HG03280 (cell line): Measurements from ENCODE around the gene SAGE1.
"Not testable (repeated sequence)": the region's sequence is repeated elsewhere in the genome, so short reads cannot be mapped to it uniquely, and the experiment has no call there.

Experiments
- ATAC-seq: cut with Tn5 transposase; IDR thresholded peaks from one replicate; pipeline ENCODE4 v1.9.1; 2021; ENCODE audit warnings: mild to moderate bottlenecking, moderate library complexity; ENCODE audit not compliant: unreplicated experiment

SAGE1 gene, protein sequence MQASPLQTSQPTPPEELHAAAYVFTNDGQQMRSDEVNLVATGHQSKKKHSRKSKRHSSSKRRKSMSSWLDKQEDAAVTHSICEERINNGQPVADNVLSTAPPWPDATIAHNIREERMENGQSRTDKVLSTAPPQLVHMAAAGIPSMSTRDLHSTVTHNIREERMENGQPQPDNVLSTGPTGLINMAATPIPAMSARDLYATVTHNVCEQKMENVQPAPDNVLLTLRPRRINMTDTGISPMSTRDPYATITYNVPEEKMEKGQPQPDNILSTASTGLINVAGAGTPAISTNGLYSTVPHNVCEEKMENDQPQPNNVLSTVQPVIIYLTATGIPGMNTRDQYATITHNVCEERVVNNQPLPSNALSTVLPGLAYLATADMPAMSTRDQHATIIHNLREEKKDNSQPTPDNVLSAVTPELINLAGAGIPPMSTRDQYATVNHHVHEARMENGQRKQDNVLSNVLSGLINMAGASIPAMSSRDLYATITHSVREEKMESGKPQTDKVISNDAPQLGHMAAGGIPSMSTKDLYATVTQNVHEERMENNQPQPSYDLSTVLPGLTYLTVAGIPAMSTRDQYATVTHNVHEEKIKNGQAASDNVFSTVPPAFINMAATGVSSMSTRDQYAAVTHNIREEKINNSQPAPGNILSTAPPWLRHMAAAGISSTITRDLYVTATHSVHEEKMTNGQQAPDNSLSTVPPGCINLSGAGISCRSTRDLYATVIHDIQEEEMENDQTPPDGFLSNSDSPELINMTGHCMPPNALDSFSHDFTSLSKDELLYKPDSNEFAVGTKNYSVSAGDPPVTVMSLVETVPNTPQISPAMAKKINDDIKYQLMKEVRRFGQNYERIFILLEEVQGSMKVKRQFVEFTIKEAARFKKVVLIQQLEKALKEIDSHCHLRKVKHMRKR

DNA sequence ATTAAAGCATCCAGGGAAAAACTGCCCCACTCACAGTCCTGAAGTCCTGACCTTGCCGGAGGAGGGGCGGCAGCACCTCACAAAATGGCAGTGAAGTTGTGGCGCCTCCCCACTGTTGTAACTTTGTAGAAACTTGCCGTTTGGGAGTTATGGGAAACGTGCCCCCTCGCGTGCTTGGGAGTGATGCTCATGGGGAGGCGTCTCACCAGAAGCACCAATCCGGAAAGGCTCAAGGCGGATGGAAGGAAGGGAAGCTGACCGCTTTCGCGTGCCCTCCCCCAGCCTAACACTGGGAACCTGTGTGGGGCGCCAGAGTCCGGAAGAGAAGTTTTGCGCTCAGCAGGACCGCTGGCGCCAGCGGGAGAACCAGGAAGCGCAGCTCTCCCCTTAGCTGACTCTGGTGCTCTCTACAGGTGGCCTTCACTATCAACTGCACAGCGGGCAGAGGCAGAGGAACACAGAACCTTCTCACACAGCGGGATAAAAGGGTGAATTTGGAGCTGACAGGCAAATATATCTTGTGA, at the start of gene SAGE1, which contains the start of gene CT45A10:
SAGE1 (plus strand) TSS at position 423 of the 524 bp plus-strand sequence. CDS start 2,527 bp downstream, outside the sequence.
CT45A10 (minus strand) TSS at position 151 of the 524 bp plus-strand sequence. CDS start 8,100 bp downstream, outside the sequence.
- no peak for ATAC-seq

DNA sequence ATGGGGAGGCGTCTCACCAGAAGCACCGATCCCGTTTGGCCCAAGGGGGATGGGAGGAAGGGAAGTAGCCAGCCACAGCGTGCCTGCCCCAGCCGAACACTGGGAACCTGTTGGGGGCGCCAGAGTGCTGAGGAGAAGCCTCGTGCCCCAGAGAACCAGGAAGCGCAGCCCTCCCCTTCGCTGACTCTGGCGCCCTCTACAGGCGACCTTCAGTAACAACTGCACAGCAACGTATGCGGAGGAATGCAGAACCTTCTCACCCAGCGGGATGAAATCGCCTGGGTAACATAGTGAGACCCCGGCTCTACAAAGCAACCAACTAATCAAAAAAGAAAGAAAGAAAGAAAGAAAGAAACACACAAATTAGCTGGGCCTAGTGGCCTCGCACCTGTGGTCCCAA, 39.1 kb upstream of the SAGE1 start, which contains the start of gene CT45A8:
CT45A8 (minus strand) TSS at position 101 of the 400 bp plus-strand sequence. CDS start 3,755 bp downstream, outside the sequence.
- ATAC-seq, result not testable (repeated sequence)

DNA sequence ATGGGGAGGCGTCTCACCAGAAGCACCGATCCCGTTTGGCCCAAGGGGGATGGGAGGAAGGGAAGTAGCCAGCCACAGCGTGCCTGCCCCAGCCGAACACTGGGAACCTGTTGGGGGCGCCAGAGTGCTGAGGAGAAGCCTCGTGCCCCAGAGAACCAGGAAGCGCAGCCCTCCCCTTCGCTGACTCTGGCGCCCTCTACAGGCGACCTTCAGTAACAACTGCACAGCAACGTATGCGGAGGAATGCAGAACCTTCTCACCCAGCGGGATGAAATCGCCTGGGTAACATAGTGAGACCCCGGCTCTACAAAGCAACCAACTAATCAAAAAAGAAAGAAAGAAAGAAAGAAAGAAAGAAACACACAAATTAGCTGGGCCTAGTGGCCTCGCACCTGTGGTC, 21.8 kb upstream of the SAGE1 start, which contains the start of gene CT45A9:
CT45A9 (minus strand) TSS at position 101 of the 400 bp plus-strand sequence. CDS start 3,751 bp downstream, outside the sequence.
- ATAC-seq, result not testable (repeated sequence)

DNA sequence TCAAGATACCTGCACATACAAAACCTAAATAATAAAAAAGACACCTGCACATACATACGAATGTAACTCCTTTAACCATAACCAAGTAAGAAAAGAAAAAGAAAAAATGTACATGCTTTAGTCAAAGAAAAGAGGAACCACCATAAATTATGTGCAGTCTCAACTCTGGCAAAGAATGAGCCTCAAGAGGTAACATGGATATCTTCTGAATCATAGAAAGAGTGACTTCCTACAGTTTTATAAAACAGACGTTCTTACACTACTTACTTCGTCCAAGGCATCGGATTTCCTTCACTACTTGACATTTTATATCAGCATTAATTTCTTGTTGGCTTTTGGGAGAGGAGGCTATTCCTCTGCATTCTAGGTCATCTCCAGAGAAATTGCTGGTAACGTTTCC, 10.8 kb upstream of the SAGE1 start:
- ATAC-seq, result not testable (repeated sequence)

DNA sequence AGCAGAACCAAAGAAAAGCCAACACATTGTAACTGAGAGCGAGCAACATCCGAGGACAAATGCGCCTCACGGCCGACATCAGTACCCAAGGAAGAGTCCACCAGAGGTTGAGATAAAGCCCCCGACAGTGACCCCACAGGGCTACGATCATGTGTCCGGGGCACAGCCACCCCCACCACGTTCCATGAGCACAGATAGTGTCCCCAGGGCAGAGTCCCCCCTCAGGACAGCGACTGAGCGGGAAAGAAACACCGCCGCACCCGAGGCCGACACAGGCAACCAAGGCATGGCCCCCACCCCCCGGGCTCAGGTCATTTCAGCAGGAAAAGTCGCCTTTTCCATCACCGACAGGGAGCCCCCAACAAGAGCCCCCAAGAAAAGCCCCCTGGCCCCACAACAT, 5.3 kb upstream of the SAGE1 start:
- not testable (repeated sequence) for ATAC-seq

DNA sequence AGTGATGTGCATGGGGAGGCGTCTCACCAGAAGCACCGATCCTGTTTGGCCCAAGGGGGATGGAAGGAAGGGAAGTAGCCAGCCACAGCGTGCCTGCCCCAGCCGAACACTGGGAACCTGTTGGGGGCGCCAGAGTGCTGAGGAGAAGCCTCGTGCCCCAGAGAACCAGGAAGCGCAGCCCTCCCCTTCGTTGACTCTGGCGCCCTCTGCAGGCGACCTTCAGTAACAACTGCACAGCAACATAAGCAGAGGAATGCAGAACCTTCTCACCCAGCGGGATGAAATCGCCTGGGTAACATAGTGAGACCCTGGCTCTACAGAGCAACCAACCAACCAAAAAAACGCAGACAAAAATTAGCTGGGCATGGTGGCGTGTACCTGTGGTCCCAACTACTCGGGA, 4.5 kb upstream of the SAGE1 start:
- ATAC-seq, result not testable (repeated sequence)

DNA sequence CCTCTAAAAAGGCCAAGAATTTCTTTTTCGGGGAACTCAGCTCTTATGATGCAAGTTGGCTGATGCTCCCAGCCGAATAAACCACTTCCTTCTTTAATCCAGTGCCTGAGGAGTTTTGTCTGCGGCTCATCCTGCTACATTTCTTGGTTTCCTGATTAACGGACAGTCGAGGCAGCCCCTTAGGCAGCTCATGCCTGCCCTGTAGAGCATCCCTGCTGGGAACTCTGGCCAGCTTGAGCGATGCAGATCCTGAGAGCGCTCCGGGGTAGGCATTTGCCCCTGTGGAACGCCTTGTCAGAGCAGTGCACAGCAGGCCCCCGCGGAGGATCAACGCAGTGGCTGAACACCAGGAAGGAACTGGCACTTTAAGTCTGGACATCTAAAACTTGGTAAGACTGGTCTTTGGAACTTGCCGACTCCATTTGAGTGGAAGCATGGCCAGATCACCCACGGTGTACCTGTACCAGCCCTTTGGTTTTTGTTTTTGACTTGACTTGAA, 3.4 kb upstream of the SAGE1 start:
- no peak for ATAC-seq

DNA sequence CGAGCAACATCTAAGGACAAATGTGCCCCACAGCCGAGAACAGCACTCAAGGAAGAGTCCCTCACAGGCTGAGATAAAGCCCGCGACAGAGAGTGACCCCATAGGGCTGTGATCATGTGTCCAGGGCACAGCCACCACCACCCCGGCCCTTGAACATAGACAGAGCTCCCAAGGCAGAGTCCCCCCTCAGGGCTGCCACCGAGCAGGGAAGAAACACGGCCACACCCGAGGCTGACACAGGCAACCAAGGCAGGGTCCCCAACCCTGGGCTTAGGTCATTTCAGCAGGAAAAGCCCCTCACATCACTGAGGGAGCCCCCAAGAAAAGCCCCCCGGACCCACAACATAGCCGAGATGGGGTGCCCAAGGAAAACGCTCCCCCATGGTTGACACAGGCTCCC, 735 bp upstream of the SAGE1 start:
- ATAC-seq, result no peak

DNA sequence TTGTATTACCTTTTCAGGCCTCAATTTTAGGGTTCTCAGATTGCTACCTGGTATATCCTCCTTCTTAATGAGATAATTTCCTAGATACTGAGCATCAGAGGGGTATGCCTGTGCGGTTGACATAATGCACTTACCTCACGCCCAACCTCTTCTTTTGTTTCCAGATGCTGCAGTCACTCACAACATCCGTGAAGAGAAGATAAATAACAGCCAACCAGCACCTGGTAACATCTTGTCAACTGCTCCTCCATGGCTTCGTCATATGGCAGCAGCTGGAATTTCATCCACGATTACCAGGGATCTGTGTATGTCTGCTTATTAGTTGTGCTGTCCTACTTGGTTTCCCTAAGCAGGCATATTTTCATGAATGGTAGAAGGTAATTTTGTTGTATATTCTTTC, 16.7 kb downstream of the SAGE1 start:
- ATAC-seq, result no peak

DNA sequence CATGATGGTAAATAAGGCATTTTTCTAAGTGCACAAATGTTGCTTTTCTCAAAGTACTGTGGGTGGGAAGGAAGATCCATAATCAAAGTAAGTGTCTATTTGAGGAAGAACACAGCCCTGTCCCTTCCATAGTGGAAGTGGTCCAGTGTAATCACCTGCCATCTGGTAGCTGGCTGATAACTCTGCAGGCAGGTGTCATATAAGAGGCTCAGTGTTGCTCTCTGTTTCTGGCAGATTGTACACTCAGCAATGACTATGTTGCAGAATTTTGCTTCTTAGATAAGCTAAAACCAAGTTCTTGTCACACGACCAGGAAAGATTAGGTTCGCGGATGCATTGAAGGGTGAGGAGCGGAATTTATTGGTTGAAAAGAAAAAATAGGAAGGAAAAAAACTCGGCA, 20.9 kb downstream of the SAGE1 start:
- no peak for ATAC-seq

DNA sequence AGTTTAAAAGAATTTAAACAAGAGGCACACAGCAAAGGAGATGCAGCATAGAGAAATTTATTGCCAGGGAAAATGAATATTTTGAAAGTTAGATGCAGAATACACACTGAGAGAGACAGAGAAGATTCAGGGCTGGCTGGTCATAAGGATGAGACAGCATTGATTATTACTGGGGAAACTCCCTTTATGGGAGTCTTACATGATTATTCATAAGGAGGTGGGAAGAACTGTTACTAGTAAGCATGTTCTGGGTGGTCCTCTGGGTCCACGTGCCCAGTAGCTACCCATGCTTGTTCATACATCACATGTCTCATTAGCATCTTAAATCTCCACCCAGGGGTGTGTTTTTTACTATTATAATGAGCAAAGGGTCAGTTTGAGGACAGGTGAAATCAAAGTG, 27.0 kb downstream of the SAGE1 start:
- not testable (repeated sequence) for ATAC-seq

DNA sequence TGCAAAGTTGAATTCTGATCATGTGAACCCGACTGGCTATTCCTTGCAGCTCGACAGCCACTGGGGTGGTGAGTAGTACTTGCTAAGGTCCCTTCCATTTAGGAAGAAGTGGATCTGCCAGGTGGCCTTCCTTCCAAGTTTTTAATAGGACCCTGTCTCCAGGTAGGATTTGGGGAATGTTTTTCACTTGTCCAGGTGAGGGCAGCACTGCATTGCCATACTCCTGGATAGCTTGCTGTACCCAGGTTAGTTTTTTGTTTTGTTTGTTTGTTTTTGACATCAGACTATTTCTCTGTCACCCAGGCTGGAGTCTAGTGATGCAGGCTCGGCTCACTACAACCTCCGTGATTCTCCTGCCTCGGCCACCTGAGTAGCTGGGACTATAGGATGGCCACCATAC, 29.8 kb downstream of the SAGE1 start:
- ATAC-seq, result no peak

DNA sequence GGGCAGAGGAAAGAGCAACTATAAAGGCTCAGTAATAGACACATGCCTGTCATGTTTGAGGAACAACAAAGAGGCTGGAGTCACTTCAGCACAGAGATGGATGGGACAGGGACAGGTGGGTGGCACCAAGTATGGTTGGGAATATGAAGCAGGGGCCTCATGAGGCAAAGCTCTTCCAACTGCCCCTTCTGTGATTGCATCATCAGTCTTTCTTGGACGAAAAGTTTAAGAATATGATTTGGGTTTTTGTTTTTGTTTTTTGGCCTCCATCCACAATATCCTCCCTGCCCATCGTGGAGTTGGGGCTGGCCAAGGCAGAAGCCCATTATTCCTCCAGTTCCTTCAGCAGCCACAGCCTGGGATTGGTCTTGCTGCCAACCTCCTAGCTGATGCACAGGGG, 34.4 kb downstream of the SAGE1 start:
- no peak for ATAC-seq

DNA sequence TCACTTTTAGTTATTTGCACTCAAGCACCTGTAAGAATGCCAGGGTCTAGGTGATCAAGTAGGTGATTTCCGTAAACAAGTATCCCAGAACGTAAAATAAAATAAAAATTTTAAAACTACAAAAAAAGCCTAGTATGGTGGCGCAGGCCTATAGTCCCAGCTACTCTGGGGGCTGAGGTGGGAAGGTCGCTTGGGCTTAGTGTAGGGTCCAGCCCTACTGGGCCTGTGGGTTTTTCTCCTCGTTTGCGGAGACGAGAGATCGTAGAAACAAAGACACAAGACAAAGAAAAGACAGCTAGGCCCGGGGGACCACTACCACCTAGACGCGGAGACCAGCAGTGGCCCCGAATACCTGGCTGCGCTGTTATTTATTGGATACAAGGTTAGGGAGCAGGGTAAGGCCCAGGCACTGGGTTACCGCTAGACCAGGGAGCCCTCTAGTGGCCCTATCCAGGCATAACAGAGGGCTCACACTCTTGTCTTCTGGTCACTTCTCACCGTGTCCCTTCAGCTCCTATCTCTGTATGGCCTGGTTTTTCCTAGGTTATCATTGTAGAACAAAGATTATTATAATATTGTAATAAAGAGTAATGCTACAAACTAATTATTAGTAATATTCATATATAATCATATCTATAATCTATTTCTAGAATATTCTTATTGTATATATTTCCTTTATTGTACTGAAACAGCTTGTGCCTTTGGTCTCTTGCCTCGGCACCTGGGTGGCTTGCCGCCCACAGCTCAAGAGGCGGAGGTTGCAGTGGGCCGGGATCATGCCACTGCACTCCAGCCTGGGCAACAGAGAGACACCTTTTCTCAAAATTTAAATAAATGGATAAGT, 38.4 kb downstream of the SAGE1 start:
- ATAC-seq, result no peak

DNA sequence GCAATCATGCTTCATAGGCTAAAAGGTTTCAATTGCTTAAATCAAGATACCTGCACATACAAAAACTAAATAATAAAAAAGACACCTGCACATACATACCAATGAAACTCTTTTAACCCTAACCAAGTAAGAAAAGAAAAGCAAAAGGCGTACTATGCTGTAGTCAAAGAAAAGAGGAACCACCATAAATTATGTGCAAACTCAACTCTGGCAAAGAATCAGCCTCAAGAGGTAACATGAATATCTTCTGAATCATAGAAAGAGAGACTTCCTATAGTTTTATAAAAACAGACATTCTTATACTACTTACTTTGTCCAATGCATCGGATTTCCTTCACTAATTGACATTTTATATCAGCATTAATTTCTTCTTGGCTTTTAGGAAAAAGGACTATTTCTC, 51.0 kb downstream of the SAGE1 start:
- no peak for ATAC-seq

DNA sequence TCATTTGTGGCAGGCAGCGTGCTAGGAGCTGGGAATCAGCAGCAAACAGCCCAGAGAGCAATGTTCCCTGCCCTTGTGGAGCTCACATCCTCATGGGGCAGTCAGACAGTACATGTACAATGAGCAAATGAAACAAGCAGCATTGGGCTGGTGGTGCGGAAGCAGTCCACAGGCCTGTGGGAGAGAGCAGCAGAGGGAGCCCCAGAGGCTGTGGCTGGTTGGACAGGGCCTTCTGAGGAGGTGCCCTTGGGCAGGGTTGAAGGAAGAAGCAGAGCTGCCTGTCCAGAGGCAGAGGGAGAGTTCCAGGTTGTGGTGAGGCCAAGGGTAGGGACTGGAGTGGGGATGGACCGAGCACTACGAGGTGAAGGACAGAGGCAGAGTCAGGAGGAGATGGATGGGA, 57.8 kb downstream of the SAGE1 start:
- ATAC-seq, result no peak
